Measurements from ENCODE around the gene MYDGF.

DNA sequence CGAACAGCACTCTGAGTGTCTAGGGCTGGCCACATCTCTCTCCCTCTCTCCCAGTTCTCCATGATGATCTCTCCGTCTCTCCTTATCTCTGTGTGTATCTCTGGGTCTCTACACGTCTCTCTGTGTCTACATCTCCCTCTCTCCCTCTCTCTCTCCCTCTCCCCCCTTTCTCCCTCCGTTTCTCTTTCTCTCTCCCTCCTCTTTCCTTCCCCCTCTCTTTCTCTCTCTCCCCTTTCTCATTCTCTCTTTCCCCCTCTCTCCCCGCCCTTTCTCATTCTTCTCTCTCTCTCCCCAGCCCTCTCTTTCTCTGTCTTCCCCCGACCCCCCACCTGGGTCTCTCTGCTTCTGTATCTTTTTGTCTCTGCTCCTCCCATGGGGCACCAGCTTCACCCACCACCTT is 52.1 kb downstream of the MYDGF start:
- no peak for TF ChIP-seq CTCF (IDR thresholded peaks at IDR 0.05)
- no peak for TF ChIP-seq EZH2phosphoT487 (IDR thresholded peaks at IDR 0.05)
